Spleen (tissue), 11 donors: ENCODE results near the gene ZNF141. TPM values are rescaled to one million over a fixed set of nuclear protein-coding genes. Genes with fewer than 3 reads are reported as not detected.
"Not testable (repeated sequence)": the region's sequence is repeated elsewhere in the genome, so short reads cannot be mapped to it uniquely, and the experiment has no call there.

Source experiments
- DNase-seq: peaks from one replicate; pipeline ENCODE4 v3.0.0-alpha.2; 2020
- H3K27ac ChIP-seq, 8 donors: fragments of 200-600 bp; sonication (generic) in 7 of 8; 1 replicate in 4 of 8; 2 replicates in 4 of 8; pipeline versions ENCODE4 v1.5.0 to v1.8.0; 2016 to 2021; ENCODE audit warnings: inconsistent platforms in 4 of 8, mild to moderate bottlenecking in 4 of 8, moderate library complexity in 1 of 8
- H3K27me3 ChIP-seq, 7 donors: fragments of 200-600 bp; sonication (generic) in 6 of 7; replicated peaks in 1 of 7; 1 replicate in 4 of 7; 2 replicates in 3 of 7; pipeline versions ENCODE4 v1.5.0 to v1.8.0; 2016 to 2021; ENCODE audit warnings: inconsistent platforms in 3 of 7, mild to moderate bottlenecking in 1 of 7
- H3K36me3 ChIP-seq, 6 donors: fragments of 200-600 bp; sonication (generic) in 5 of 6; 1 replicate in 4 of 6; 2 replicates in 2 of 6; pipeline versions ENCODE4 v1.5.0 to v1.8.0; 2016 to 2021; ENCODE audit warnings: inconsistent platforms in 2 of 6
- H3K4me1 ChIP-seq, 6 donors: fragments of 200-600 bp; sonication (generic) in 5 of 6; 1 replicate in 3 of 6; 2 replicates in 3 of 6; pipeline versions ENCODE4 v1.5.0 to v1.8.0; 2016 to 2021; ENCODE audit warnings: inconsistent platforms in 3 of 6
- H3K4me3 ChIP-seq, 8 donors: fragments of 200-600 bp; sonication (generic) in 7 of 8; 1 replicate in 4 of 8; 2 replicates in 4 of 8; pipeline versions ENCODE4 v1.5.0 to v1.8.0; 2016 to 2021; ENCODE audit warnings: inconsistent platforms in 4 of 8, mild to moderate bottlenecking in 4 of 8, moderate library complexity in 2 of 8
- H3K9me3 ChIP-seq, 8 donors: fragments of 200-600 bp; sonication (generic) in 7 of 8; 1 replicate in 4 of 8; 2 replicates in 4 of 8; pipeline versions ENCODE4 v1.5.0 to v1.8.0; 2016 to 2021; ENCODE audit warnings: inconsistent platforms in 4 of 8
- POLR2A ChIP-seq, 3 donors: fragments of 450-650 bp; IDR thresholded peaks; one replicate each; pipeline ENCODE4 v1.5.1; 2017; ENCODE audit warnings: antibody characterized with exemption in 3 of 3, mild to moderate bottlenecking in 1 of 3
- POLR2AphosphoS5 ChIP-seq, 3 donors: sonication (generic); formaldehyde crosslinking; IDR thresholded peaks; one replicate each; pipeline ENCODE4 v1.5.1; 2017; ENCODE audit warnings: antibody characterized with exemption in 3 of 3
- WGBS, 5 donors: extraction: QIAGEN DNeasy Blood & Tissue Kit in 3 of 5; methylation state at CpG; one replicate each; pipeline versions ENCODE4 v1.1.5 to v1.1.7; 2013 to 2018; 5-methylcytosine and 5-hydroxymethylcytosine counted together
- intact Hi-C: fragments of 100-400 bp; cut with DNase I; formaldehyde crosslinking; loops from one replicate; pipeline ENCODE4 v1.15.0; 2023; ENCODE audit warnings: low total_unique reads
- microRNA-seq, 3 donors: library from miRNA; unstranded; fragments of <30 nt; microRNA quantifications; one replicate each; pipeline versions ENCODE4 to v1.1.0, GENCODE V29; 2019 to 2020
- polyA plus RNA-seq, 3 donors: library from polyadenylated mRNA; stranded (reverse); fragments of 200-250 nt; gene quantifications; one replicate each; pipeline ENCODE4 v1.2.1, GENCODE V29; 2013
- small RNA-seq, 4 donors: library from RNA; depleted of rRNA; stranded (forward); fragments of <200 nt; gene quantifications; one replicate each; pipeline ENCODE3, GENCODE V24; 2016
- total RNA-seq, 7 donors: library from RNA; depleted of rRNA in 3 of 7; stranded (reverse); fragments of >200 nt in 3 of 7; fragmentation: NEBNext Ultra II Directional in 4 of 7; extraction: Animal tissue kit (Norgen Biotek cat#: 25700) in 4 of 7; gene quantifications; one replicate each; pipeline versions ENCODE4 v1.1.0 to v1.2.1, GENCODE V29; 2016 to 2021
- TF ChIP-seq, protein P1 (sequence below), 11 experiments: fragments of 200-600 bp in 7 of 11; fragments of 450-650 bp in 4 of 11; sonication (generic) in 4 of 11; IDR thresholded peaks in 8 of 11; conservative IDR thresholded peaks in 3 of 11; 1 replicate in 7 of 11; 2 replicates in 4 of 11; pipeline versions ENCODE4 v1.4.0 to v1.8.0; 2016 to 2021; ENCODE audit warnings: antibody characterized with exemption in 11 of 11, inconsistent platforms in 4 of 11, mild to moderate bottlenecking in 1 of 11
- donor health status: healthy with polysubstance abuse.
- donor health status: DM: no; HTN: no; CAD: no; lungs with moderate emphysema.
- donor health status: DM: no; HTN: no; CAD: no.
- donor health status: Bipolar disorder and iron deficiency.
- donor health status: healthy.
- donor health status: DM: no; HTN: no; CAD: no.
- donor health status: DM: yes; HTN: yes; CAD: no.

The ZNF141 gene
- total and polyA plus RNA-seq, 10 donors = 5.6 to 55.5 (median 31.7) TPM

DNA sequence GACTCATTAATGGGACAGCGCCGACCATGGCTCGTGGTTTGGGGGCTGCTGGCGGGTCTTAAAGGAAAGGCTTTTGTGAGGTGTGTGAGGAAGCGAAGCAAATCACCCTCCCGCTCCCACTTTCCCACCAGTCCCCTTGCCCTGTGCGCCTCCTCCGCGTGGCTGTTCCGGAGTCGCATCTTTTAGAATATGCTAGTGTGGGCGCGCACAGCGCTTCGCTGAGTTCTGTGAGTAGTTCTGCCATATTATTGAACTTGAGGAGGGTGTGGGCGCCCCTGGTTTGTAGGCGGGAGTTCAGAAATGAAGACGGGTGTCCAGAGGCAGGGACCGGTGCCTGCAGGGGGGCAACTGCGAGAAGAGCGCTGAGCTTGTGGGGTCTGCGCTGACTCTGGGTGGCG lies 49.1 kb downstream of the ZNF141 start:
- no peaks in the 10 kb centered on the region for H3K27me3 ChIP-seq
- peak overlapping the region in 1 of 8 donors; percentile 31 for H3K4me3 ChIP-seq
- H3K9me3 ChIP-seq = peaks cover 40 to 100% (median 100%) of the 10 kb centered on the region in 8 donors
- no peaks in the 10 kb centered on the region for H3K4me1 ChIP-seq
- intact Hi-C loops = no loop called here
- H3K27ac ChIP-seq = no peak overlapping the region
- no peak for DNase-seq
- TF ChIP-seq POLR2AphosphoS5 (IDR thresholded peaks at IDR 0.05) (no peak), POLR2A (IDR thresholded peaks at IDR 0.05) (no peak)
- TF ChIP-seq, protein P1, sequence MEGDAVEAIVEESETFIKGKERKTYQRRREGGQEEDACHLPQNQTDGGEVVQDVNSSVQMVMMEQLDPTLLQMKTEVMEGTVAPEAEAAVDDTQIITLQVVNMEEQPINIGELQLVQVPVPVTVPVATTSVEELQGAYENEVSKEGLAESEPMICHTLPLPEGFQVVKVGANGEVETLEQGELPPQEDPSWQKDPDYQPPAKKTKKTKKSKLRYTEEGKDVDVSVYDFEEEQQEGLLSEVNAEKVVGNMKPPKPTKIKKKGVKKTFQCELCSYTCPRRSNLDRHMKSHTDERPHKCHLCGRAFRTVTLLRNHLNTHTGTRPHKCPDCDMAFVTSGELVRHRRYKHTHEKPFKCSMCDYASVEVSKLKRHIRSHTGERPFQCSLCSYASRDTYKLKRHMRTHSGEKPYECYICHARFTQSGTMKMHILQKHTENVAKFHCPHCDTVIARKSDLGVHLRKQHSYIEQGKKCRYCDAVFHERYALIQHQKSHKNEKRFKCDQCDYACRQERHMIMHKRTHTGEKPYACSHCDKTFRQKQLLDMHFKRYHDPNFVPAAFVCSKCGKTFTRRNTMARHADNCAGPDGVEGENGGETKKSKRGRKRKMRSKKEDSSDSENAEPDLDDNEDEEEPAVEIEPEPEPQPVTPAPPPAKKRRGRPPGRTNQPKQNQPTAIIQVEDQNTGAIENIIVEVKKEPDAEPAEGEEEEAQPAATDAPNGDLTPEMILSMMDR (IDR thresholded peaks at IDR 0.05 in 8 of 11, conservative IDR thresholded peaks at IDR 0.05 in 3 of 11) = no peak
- 22 to 33% (median 27%) methylated on average over 23 of the region's 23 CpGs for WGBS, 5 donors
- H3K36me3 ChIP-seq = peaks cover 0 to 8% (median 0%) of the 10 kb centered on the region in 6 donors

DNA sequence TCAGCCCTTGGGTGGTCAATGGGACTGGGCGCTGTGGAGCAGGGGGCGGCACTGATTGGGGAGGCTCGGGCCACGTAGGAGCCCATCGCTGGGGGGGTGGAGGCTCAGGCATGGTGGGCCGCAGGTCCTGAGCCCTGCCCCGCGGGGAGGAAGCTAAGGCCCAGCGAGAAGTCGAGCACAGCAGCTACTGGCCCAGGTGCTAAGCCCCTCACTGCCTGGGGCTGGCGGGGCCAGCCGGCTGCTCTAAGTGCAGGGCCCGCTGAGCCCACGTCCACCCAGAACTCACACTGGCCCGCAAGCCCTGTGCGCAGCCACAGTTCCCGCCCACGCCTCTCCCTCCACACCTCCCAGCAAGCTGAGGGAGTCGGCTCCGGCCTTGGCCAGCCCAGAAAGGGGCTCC lies 66.4 kb downstream of the ZNF141 start:
- H3K4me1 ChIP-seq = no peaks in the 10 kb centered on the region
- H3K36me3 ChIP-seq = no peaks in the 10 kb centered on the region
- no peaks in the 10 kb centered on the region for H3K27me3 ChIP-seq
- no peak overlapping the region for H3K27ac ChIP-seq
- no peak for DNase-seq
- peaks cover 0 to 100% (median 96%) of the 10 kb centered on the region in 8 donors for H3K9me3 ChIP-seq
- intact Hi-C loops = no loop called here
- H3K4me3 ChIP-seq = no peak overlapping the region
- TF ChIP-seq POLR2AphosphoS5 (IDR thresholded peaks at IDR 0.05) (no peak), POLR2A (IDR thresholded peaks at IDR 0.05) (no peak)
- TF ChIP-seq, protein P1 (IDR thresholded peaks at IDR 0.05 in 8 of 11, conservative IDR thresholded peaks at IDR 0.05 in 3 of 11) = no peak
- 93 to 100% (median 96%) methylated on average over 4 to 20 of the region's 20 CpGs for WGBS, 5 donors

DNA sequence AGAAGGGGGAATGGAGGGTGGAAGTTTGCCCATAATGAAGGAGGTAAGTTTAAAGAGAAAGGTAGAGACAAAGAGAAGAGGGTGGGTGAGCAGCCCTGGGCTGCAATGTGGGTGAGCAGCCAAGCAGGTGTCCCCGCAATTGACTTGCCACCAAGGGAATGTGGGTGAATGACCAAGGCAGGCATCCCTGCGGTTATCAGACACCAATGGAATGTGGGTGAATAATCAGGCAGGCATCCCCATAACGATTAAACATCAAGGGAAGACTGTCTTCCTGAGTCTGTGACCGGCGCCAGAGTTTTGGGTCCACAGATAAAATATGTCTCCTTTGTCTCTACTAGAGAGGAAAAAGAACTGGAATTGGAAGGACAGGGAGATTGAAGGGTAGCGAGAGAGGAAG lies 70.7 kb downstream of the ZNF141 start:
- H3K4me3 ChIP-seq, H3K27me3 ChIP-seq, H3K36me3 ChIP-seq, H3K27ac ChIP-seq, DNase-seq, H3K4me1 ChIP-seq, intact Hi-C loops: not testable (repeated sequence)
- H3K9me3 ChIP-seq = peaks cover 27 to 100% (median 97%) of the 10 kb centered on the region in 8 donors
- WGBS, 5 donors = 89 to 97% (median 92%) methylated on average over 6 of the region's 6 CpGs

DNA sequence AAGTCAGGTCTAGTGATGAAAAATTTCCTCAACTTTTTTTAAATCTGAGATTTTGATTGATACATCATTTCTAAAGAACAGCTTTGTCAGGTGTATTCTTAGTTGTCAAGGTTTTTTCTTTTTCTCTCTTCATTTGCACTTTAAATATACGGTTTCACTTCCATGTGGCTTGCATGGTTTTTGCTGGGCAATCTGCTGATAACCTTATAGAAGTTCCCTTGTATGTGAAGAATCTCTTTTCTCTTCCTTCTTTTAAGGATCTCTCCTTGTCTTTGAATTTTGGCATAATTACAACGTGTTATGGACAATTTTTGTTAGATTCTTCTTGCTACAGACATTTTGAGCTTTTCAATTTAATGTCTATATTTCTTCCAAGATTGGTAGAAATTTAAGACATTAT lies 85.0 kb downstream of the ZNF141 start:
- WGBS, 5 donors = 80 to 95% (median 92%) methylated on average over 2 of the region's 2 CpGs
- peaks cover 75 to 100% (median 100%) of the 10 kb centered on the region in 8 donors for H3K9me3 ChIP-seq
- intact Hi-C loops = no loop called here

More for the DNA sequence above, 85.0 kb downstream of the ZNF141 start:
- Histone ChIP-seq H3K4me1 (no peaks in the 10 kb centered on the region), H3K27me3 (no peaks in the 10 kb centered on the region), H3K4me3 (no peak overlapping the region), H3K36me3 (peaks cover 0 to 21% (median 5%) of the 10 kb centered on the region in 6 donors), H3K27ac (no peak overlapping the region)
- TF ChIP-seq POLR2A (IDR thresholded peaks at IDR 0.05) (no peak), POLR2AphosphoS5 (IDR thresholded peaks at IDR 0.05) (no peak)
- TF ChIP-seq, protein P1 (IDR thresholded peaks at IDR 0.05 in 8 of 11, conservative IDR thresholded peaks at IDR 0.05 in 3 of 11) = no peak
- no peak for DNase-seq

Small RNAs within 50 kb of the gene (microRNA-seq; reads per million reads assigned to microRNA genes)
- 0 reads per million in 3 donors for gene MIR571

Small RNAs within 50 kb of the gene (small RNA-seq; reads per million reads assigned to genes)
- gene AC079140.2 = 0 reads per million in 4 donors
- 0 reads per million in 4 donors for gene MIR571
- 0 reads per million in 4 donors for gene ZNF519P4

Other genes with a start within 250 kb of the ZNF141 start
- gene ZNF718, start 213.3 kb upstream of the ZNF141 start, total RNA-seq = 10 to 100 TPM in 6 of 7 donors, 1 to 10 TPM in 1; 9.8 to 22.0 (median 11.8) TPM
- 1 to 10 TPM; 1.0 to 2.5 (median 1.6) TPM for gene ZNF718, start 213.3 kb upstream of the ZNF141 start, polyA plus RNA-seq
- gene ZNF732, start 32.3 kb upstream of the ZNF141 start, total RNA-seq = under 1 TPM in 3 of 7 donors, not detected in 4; 0.13 to 0.28 (median 0.22) TPM
- under 1 TPM in 1 of 3 donors, not detected in 2; 0.10 TPM for gene ZNF732, start 32.3 kb upstream of the ZNF141 start, polyA plus RNA-seq
- gene ZNF721, start 161.3 kb downstream of the ZNF141 start, total RNA-seq = 10 to 100 TPM; 30.5 to 54.9 (median 44.8) TPM
- gene ZNF721, start 161.3 kb downstream of the ZNF141 start, polyA plus RNA-seq = 10 to 100 TPM; 11.9 to 14.2 (median 12.8) TPM
- gene PIGG, start 161.4 kb downstream of the ZNF141 start, total RNA-seq = 100 to 1,000 TPM in 1 of 7 donors, 10 to 100 TPM in 6; 60.6 to 102 (median 85.0) TPM
- gene PIGG, start 161.4 kb downstream of the ZNF141 start, polyA plus RNA-seq = 10 to 100 TPM; 28.0 to 60.6 (median 49.1) TPM
- not detected for gene TMEM271, start 238.5 kb downstream of the ZNF141 start, total RNA-seq
- gene TMEM271, start 238.5 kb downstream of the ZNF141 start, polyA plus RNA-seq = not detected